HG02588 (cell line): ENCODE data around the gene SLC25A29.
"Not testable (repeated sequence)": the region's sequence is repeated elsewhere in the genome, so short reads cannot be mapped to it uniquely, and the experiment has no call there.

Experiments used
- ATAC-seq: cut with Tn5 transposase; IDR thresholded peaks from one replicate; pipeline ENCODE4 v1.9.1; 2021; ENCODE audit warnings: mild to moderate bottlenecking, moderate library complexity; ENCODE audit not compliant: unreplicated experiment

Gene SLC25A29

GRCh38 chr14:100294963-100295330 lies 11.3 kb downstream of the SLC25A29 start:
- no peak for ATAC-seq

- no peak for ATAC-seq
Observed at GRCh38 chr14:100294213-100294962, 11.9 kb downstream of the SLC25A29 start.

- ATAC-seq, result no peak
Observed at GRCh38 chr14:100293497-100294212, 12.6 kb downstream of the SLC25A29 start.

GRCh38 chr14:100292776-100293461 lies 13.3 kb downstream of the SLC25A29 start:
- no peak for ATAC-seq

GRCh38 chr14:100292301-100292775 lies 13.9 kb downstream of the SLC25A29 start:
- no peak for ATAC-seq

- no peak for ATAC-seq
Observed at GRCh38 chr14:100291305-100292075, 14.8 kb downstream of the SLC25A29 start.

- ATAC-seq, result no peak
Observed at GRCh38 chr14:100290607-100291304, 15.5 kb downstream of the SLC25A29 start.

- no peak for ATAC-seq
Observed at GRCh38 chr14:100289916-100290606, 16.2 kb downstream of the SLC25A29 start.

- no peak for ATAC-seq
Observed at GRCh38 chr14:100288382-100289185, 17.7 kb downstream of the SLC25A29 start.

GRCh38 chr14:100287998-100288295 lies 18.3 kb downstream of the SLC25A29 start:
- not testable (repeated sequence) for ATAC-seq

- ATAC-seq, result no peak
Observed at GRCh38 chr14:100287202-100287997, 18.8 kb downstream of the SLC25A29 start.

- ATAC-seq, result no peak
Observed at GRCh38 chr14:100286484-100287191, 19.6 kb downstream of the SLC25A29 start.

GRCh38 chr14:100285913-100286400 lies 20.3 kb downstream of the SLC25A29 start:
- ATAC-seq, result no peak

- peak; percentile 89 for ATAC-seq
Observed at GRCh38 chr14:100285021-100285912, 21.0 kb downstream of the SLC25A29 start.

- no peak for ATAC-seq
Observed at GRCh38 chr14:100283984-100284881, 22.0 kb downstream of the SLC25A29 start.
